NT2/D1 (cell line): ENCODE data around the gene IMPDH2.

Experiments used
- SUZ12 ChIP-seq: IDR thresholded peaks from 2 replicates; pipeline ENCODE4 v1.6.1; 2011; ENCODE audit not compliant: insufficient read length, insufficient read depth; ENCODE audit errors: extremely low read depth
- YY1 ChIP-seq: IDR thresholded peaks from 2 replicates; pipeline ENCODE4 v1.6.1; 2011; ENCODE audit not compliant: insufficient read length, insufficient read depth
- ZNF274 ChIP-seq: IDR thresholded peaks from 2 replicates; pipeline ENCODE4 v1.6.1; 2011; ENCODE audit warnings: mild to moderate bottlenecking, low read depth, low read length

DNA sequence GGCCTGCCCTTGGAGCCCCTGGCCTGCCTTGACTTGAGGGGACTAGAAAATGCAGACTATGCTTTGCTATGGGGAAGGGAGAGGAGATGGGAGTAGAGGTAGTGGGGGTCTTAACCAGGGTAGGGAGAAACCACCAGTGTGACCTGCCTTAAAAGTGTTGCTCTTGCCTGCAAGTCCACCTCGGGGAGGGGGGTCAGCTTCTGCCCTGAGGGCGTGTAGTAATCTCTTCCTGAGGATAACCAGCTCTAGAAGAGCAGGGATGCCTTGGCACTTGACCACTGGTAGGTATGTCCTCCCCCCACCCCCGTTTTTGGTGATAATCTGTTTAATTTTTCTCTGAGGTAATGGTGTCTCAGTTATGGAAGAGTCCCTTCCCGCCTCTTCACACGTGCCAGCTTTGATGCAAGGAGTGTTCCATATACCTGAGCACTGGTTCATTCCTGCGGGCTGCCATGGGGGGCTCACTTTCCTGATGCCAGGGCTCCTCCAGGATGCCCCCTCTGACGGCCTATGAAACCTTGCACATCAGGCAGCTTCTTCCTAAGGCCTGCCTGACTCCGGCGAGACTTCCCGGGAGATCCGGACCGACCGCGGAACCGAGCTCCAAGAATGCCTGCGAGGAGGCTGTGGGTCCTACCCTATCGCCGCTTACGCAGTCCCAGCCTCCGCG is 39.9 kb downstream of the IMPDH2 start:
- no peak for TF ChIP-seq YY1
- no peak for TF ChIP-seq ZNF274
- TF ChIP-seq SUZ12: no peak
